ENCODE results near the gene CLDN14. TPM values are rescaled to one million over a fixed set of nuclear protein-coding genes. Genes with fewer than 3 reads are reported as not detected.

The CLDN14 gene
- total RNA-seq, 1 donor, result not detected

- TF ChIP-seq, protein P1, sequence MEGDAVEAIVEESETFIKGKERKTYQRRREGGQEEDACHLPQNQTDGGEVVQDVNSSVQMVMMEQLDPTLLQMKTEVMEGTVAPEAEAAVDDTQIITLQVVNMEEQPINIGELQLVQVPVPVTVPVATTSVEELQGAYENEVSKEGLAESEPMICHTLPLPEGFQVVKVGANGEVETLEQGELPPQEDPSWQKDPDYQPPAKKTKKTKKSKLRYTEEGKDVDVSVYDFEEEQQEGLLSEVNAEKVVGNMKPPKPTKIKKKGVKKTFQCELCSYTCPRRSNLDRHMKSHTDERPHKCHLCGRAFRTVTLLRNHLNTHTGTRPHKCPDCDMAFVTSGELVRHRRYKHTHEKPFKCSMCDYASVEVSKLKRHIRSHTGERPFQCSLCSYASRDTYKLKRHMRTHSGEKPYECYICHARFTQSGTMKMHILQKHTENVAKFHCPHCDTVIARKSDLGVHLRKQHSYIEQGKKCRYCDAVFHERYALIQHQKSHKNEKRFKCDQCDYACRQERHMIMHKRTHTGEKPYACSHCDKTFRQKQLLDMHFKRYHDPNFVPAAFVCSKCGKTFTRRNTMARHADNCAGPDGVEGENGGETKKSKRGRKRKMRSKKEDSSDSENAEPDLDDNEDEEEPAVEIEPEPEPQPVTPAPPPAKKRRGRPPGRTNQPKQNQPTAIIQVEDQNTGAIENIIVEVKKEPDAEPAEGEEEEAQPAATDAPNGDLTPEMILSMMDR (IDR thresholded peaks at IDR 0.05; ENCODE audit: insufficient read depth, low read depth, low read length), result no peak
- H3K4me3 ChIP-seq (ENCODE audit: low read depth, low read length), result no peak overlapping the region
- DNase-seq (ENCODE audit: low read depth), result no peak
Observed at GRCh38 chr21:36464590-36464989, 15.3 kb downstream of the CLDN14 start.

DNA sequence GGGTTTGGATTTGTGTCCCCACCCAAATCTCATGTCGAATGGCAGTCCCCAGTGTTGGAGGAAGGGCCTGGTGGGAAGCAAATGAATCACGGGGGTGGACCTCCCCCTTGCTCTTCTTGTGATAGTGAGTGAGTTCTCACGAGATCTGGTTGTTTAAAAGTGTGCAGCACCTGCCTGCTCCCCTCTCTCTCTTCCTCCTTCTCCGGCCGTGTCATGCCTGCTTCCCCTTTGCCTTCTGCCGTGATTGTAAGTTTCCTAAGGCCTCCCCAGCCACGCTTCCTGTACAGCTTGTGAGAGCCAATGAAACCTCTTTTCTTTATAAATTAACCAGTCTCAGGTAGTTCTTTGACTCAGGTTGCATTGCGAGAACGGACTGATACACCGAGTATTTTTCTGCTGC, 15.9 kb downstream of the CLDN14 start:
- H3K4me3 ChIP-seq (ENCODE audit: low read depth, low read length), result no peak overlapping the region
- TF ChIP-seq, protein P1 (IDR thresholded peaks at IDR 0.05; ENCODE audit: insufficient read depth, low read depth, low read length), result no peak
- no peak for DNase-seq (ENCODE audit: low read depth)

DNA sequence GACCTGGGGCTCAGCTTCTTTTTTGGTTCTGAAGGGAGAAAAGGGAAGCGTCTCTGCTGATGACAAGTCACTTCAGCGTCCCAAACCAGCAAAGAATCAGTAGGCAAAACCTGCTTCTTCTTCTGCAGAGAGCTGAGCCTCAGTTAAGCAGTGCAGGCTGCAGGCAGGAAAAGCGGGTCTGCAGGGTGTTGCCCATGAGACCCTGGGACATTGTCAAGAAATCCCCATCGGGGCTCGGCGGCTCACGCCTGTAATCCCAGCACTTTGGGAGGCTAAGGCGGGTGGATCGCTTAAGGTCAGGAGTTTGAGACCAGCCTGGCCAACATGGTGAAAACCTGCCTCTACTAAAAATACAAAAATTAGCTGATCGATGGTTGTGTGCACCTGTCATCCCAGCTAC, 16.7 kb downstream of the CLDN14 start:
- TF ChIP-seq, protein P1 (IDR thresholded peaks at IDR 0.05; ENCODE audit: insufficient read depth, low read depth, low read length), result no peak
- no peak for DNase-seq (ENCODE audit: low read depth)
- no peak overlapping the region for H3K4me3 ChIP-seq (ENCODE audit: low read depth, low read length)

- DNase-seq (ENCODE audit: low read depth), result no peak
- H3K4me3 ChIP-seq (ENCODE audit: low read depth, low read length), result no peak overlapping the region
- TF ChIP-seq, protein P1 (IDR thresholded peaks at IDR 0.05; ENCODE audit: insufficient read depth, low read depth, low read length), result no peak
Observed at GRCh38 chr21:36461918-36462486, 17.9 kb downstream of the CLDN14 start.

GRCh38 chr21:36461277-36461917, 18.5 kb downstream of the CLDN14 start:
- DNase-seq (ENCODE audit: low read depth), result no peak
- TF ChIP-seq, protein P1 (IDR thresholded peaks at IDR 0.05; ENCODE audit: insufficient read depth, low read depth, low read length), result no peak
- no peak overlapping the region for H3K4me3 ChIP-seq (ENCODE audit: low read depth, low read length)

GRCh38 chr21:36460866-36461265, 19.1 kb downstream of the CLDN14 start:
- no peak overlapping the region for H3K4me3 ChIP-seq (ENCODE audit: low read depth, low read length)
- no peak for DNase-seq (ENCODE audit: low read depth)
- TF ChIP-seq, protein P1 (IDR thresholded peaks at IDR 0.05; ENCODE audit: insufficient read depth, low read depth, low read length), result no peak

DNA sequence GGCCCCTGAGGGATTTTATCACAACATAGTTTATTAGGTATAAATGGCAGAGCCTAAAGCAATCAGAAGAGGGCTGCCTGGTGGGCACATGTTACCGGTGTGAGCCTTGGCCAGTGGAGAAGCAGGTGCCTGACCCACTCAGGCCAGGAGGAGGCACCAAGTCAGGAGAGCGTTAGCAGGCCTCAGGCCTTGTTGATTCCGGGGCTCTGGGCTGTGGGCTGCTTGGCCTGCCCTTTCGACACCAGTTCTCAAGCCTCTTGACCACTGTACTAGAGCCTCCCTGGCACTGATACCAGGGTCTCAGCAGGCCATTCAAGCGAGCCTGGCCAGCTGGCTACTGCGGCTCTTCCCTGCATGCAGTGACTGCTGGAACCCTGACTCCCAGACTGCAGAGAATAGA, 20.8 kb downstream of the CLDN14 start:
- no peak overlapping the region for H3K4me3 ChIP-seq (ENCODE audit: low read depth, low read length)
- DNase-seq (ENCODE audit: low read depth), result no peak
- TF ChIP-seq, protein P1 (IDR thresholded peaks at IDR 0.05; ENCODE audit: insufficient read depth, low read depth, low read length), result no peak
